ENCODE measurements around the gene FBN2. TPM values are rescaled to one million over a fixed set of nuclear protein-coding genes. Genes with fewer than 3 reads are reported as not detected.

Gene FBN2
- total and polyA plus RNA-seq, 2 of the 4 experiments (the other 2 are of a cell fraction) = 26.7 to 69.0 TPM

GRCh38 chr5:128338649-128339048, 199.4 kb downstream of the FBN2 start:
- no peak overlapping the region for H3K14ac ChIP-seq (replicated peaks; ENCODE audit: low read depth, low read length)
- ChIA-PET CTCF (no interaction called here), POLR2A (ENCODE audit: unreplicated experiment) (no interaction called here)
- H2BK15ac ChIP-seq (ENCODE audit: low read depth, low read length) = no peak overlapping the region
- no peak overlapping the region for H3K4me3 ChIP-seq (ENCODE audit: insufficient read depth, low read depth, low read length)
- H3K9me3 ChIP-seq (ENCODE audit: control insufficient read depth, insufficient read depth, low read length) = no peaks in the 10 kb centered on the region
- H3K56ac ChIP-seq (ENCODE audit: extremely low read depth, insufficient read depth, low read length) = no peak overlapping the region
- H3K4ac ChIP-seq (ENCODE audit: low read depth, low read length) = no peak overlapping the region
- TF ChIP-seq MXI1 (IDR thresholded peaks at IDR 0.05; ENCODE audit: borderline replicate concordance, low read depth, low read length) = no peak
- TF ChIP-seq MAZ (IDR thresholded peaks at IDR 0.05; ENCODE audit: borderline replicate concordance, low read depth, low read length) = no peak
- no peak for TF ChIP-seq RFX5 (IDR thresholded peaks at IDR 0.05; ENCODE audit: low read depth, low read length)
- no peak for TF ChIP-seq MAFK (IDR thresholded peaks at IDR 0.05; ENCODE audit: low read depth, low read length)
- TF ChIP-seq NFE2L2 (IDR thresholded peaks at IDR 0.05; ENCODE audit: low read depth, low read length) = no peak
- no peak for TF ChIP-seq FOS (IDR thresholded peaks at IDR 0.05; ENCODE audit: low read depth, low read length)
- TF ChIP-seq CEBPB (IDR thresholded peaks at IDR 0.05; ENCODE audit: low read depth, low read length) = no peak
- TF ChIP-seq, protein P1, sequence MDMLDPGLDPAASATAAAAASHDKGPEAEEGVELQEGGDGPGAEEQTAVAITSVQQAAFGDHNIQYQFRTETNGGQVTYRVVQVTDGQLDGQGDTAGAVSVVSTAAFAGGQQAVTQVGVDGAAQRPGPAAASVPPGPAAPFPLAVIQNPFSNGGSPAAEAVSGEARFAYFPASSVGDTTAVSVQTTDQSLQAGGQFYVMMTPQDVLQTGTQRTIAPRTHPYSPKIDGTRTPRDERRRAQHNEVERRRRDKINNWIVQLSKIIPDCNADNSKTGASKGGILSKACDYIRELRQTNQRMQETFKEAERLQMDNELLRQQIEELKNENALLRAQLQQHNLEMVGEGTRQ (IDR thresholded peaks at IDR 0.05; ENCODE audit: low read depth, low read length) = no peak
- TF ChIP-seq RAD21 (IDR thresholded peaks at IDR 0.05; ENCODE audit: low read length) = no peak
- no peak for TF ChIP-seq BHLHE40 (IDR thresholded peaks at IDR 0.05; ENCODE audit: low read depth, low read length)
- no peak for TF ChIP-seq RCOR1 (IDR thresholded peaks at IDR 0.05; ENCODE audit: insufficient replicate concordance, low read length)
- TF ChIP-seq POLR2A (IDR thresholded peaks at IDR 0.05; ENCODE audit: low read depth, low read length) = no peak
- no peak for TF ChIP-seq CTCF (conservative IDR thresholded peaks at IDR 0.05; ENCODE audit: low read depth, low read length)
- no peak for TF ChIP-seq CHD1 (IDR thresholded peaks at IDR 0.05; ENCODE audit: low read depth, low read length)
- TF ChIP-seq SMC3 (IDR thresholded peaks at IDR 0.05; ENCODE audit: low read depth, low read length) = no peak
- no peak for TF ChIP-seq ELK1 (IDR thresholded peaks at IDR 0.05; ENCODE audit: borderline replicate concordance, low read depth, low read length)
- H2AK9ac ChIP-seq (replicated peaks; ENCODE audit: low read depth, low read length, poor library complexity) = no peak overlapping the region
- no peak overlapping the region for H2AFZ ChIP-seq (replicated peaks; ENCODE audit: low read length, poor library complexity)
- H3K79me1 ChIP-seq (ENCODE audit: low read depth in 1 of 2, low read length in 2 of 2) = no peaks in the 10 kb centered on the region; a peak in 1 of 4 replicates
- no peak overlapping the region for H2AK5ac ChIP-seq (ENCODE audit: low read depth, low read length)
- no peak overlapping the region for H3K23ac ChIP-seq (ENCODE audit: low read depth, low read length)
- no peaks in the 10 kb centered on the region for H3K4me1 ChIP-seq (ENCODE audit: control insufficient read depth, insufficient read depth, low read length)
- H3K27ac ChIP-seq (ENCODE audit: insufficient read depth, low read length) = no peak overlapping the region
- no peak overlapping the region for H3K4me2 ChIP-seq (ENCODE audit: low read depth, low read length)
- dilution Hi-C loops (cut with HindIII; ENCODE audit: low sequenced_read_pairs, unreplicated experiment) = no loop called here
- no peaks in the 10 kb centered on the region for H3K27me3 ChIP-seq (ENCODE audit: control insufficient read depth, insufficient read depth, low read length)
- H4K5ac ChIP-seq (ENCODE audit: low read depth, low read length) = no peak overlapping the region
- no peak overlapping the region for H4K8ac ChIP-seq (ENCODE audit: low read depth in 2 of 2, low read length in 2 of 2)
- DNase-seq (no peak), ATAC-seq (ENCODE audit: low read depth) (no peak)
- H2BK120ac ChIP-seq (ENCODE audit: low read depth, low read length) = no peak overlapping the region
- peaks cover 24% of the 10 kb centered on the region; the same call in 1 of the 2 replicates for H3K9me1 ChIP-seq (ENCODE audit: insufficient read depth, low read length)
- H3K18ac ChIP-seq (ENCODE audit: low read depth, low read length) = no peak overlapping the region
- H3K9ac ChIP-seq (ENCODE audit: low read depth, low read length) = no peak overlapping the region
- intact Hi-C loops (cut with micrococcal nuclease) = no loop called here
- H4K20me1 ChIP-seq (ENCODE audit: insufficient read depth, low read length) = no peaks in the 10 kb centered on the region; the same call in 1 of the 2 replicates
- H3K36me3 ChIP-seq (ENCODE audit: control insufficient read depth, insufficient read depth, low read length) = peaks cover 50% of the 10 kb centered on the region
- no peak overlapping the region for H4K91ac ChIP-seq (ENCODE audit: insufficient read depth, low read depth, low read length)
- 60% methylated on average over 1 of the region's 12 CpGs; no CpG with 5 or more reads in 1 of the 2 experiments for WGBS, 2 experiments (ENCODE audit: extremely low coverage in 2 of 2, insufficient read length in 1 of 2)
- H2BK20ac ChIP-seq (ENCODE audit: low read depth, low read length) = no peak overlapping the region
- no TSS peak for BruUV-seq (replicated peaks)
- H2BK5ac ChIP-seq (ENCODE audit: low read depth, low read length, poor library complexity, severe bottlenecking) = no peak overlapping the region
- in situ Hi-C loops (cut with MboI; ENCODE audit: low sequenced_read_pairs) = no loop called here
